ENCODE measurements around the gene EPS8L2. TPM values are rescaled to one million over a fixed set of nuclear protein-coding genes. Genes with fewer than 3 reads are reported as not detected.
A peak's percentile ranks its signal among the peaks of the same experiment; 100 is the strongest.

The EPS8L2 gene
- total RNA-seq, 1 donor from 2014 or later, result 155 TPM

DNA sequence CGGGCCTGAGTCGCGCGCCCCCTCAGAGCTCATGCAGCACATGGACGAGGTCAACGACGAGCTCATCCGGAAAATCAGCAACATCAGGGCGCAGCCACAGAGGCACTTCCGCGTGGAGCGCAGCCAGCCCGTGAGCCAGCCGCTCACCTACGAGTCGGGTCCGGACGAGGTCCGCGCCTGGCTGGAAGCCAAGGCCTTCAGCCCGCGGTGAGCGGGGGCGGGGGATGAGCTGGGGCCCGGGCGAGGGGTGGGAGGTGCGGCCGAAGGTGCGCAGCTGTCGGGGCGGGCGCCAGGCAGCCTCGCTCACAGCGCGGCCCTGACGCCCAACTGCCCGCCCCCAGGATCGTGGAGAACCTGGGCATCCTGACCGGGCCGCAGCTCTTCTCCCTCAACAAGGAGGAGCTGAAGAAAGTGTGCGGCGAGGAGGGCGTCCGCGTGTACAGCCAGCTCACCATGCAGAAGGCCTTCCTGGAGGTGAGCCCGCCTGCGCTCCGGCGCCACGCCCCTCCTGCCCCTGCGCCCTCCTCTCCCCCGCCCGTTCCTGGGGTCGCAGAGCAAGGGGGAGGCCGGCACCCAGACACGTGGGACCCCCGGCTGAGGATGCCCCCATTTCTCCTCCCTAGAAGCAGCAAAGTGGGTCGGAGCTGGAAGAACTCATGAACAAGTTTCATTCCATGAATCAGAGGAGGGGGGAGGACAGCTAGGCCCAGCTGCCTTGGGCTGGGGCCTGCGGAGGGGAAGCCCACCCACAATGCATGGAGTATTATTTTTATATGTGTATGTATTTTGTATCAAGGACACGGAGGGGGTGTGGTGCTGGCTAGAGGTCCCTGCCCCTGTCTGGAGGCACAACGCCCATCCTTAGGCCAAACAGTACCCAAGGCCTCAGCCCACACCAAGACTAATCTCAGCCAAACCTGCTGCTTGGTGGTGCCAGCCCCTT, 20.5 kb downstream of the EPS8L2 start:
- intact Hi-C loops (cut with DNase I), result loop anchor here (10.0 kb wide), 1 partner anchor 172 kb away; no protein-coding TSS in a partner anchor
- H3K4me1 ChIP-seq, result peaks cover 18% of the 10 kb centered on the region
- TF ChIP-seq, protein P1, sequence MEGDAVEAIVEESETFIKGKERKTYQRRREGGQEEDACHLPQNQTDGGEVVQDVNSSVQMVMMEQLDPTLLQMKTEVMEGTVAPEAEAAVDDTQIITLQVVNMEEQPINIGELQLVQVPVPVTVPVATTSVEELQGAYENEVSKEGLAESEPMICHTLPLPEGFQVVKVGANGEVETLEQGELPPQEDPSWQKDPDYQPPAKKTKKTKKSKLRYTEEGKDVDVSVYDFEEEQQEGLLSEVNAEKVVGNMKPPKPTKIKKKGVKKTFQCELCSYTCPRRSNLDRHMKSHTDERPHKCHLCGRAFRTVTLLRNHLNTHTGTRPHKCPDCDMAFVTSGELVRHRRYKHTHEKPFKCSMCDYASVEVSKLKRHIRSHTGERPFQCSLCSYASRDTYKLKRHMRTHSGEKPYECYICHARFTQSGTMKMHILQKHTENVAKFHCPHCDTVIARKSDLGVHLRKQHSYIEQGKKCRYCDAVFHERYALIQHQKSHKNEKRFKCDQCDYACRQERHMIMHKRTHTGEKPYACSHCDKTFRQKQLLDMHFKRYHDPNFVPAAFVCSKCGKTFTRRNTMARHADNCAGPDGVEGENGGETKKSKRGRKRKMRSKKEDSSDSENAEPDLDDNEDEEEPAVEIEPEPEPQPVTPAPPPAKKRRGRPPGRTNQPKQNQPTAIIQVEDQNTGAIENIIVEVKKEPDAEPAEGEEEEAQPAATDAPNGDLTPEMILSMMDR (IDR thresholded peaks at IDR 0.05), result no peak
- no peaks in the 10 kb centered on the region for H3K9me3 ChIP-seq
- H3K27ac ChIP-seq, result peak overlapping the region; percentile 51
- ATAC-seq (peak; percentile 2), DNase-seq (peak; percentile 82)
- H3K27me3 ChIP-seq, result peaks cover 18% of the 10 kb centered on the region
- no peaks in the 10 kb centered on the region for H3K36me3 ChIP-seq
- H3K4me3 ChIP-seq, result peak overlapping the region; percentile 30

DNA sequence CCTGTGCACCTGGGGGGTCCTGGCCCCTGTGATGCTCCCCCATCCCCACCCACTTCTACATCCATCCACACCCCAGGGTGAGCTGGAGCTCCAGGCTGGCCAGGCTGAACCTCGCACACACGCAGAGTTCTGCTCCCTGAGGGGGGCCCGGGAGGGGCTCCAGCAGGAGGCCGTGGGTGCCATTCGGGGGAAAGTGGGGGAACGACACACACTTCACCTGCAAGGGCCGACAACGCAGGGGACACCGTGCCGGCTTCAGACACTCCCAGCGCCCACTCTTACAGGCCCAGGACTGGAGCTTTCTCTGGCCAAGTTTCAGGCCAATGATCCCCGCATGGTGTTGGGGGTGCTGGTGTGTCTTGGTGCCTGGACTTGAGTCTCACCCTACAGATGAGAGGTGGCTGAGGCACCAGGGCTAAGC, 21.3 kb downstream of the EPS8L2 start:
- intact Hi-C loops (cut with DNase I), result loop anchor here (10.0 kb wide), 1 partner anchor 172 kb away; no protein-coding TSS in a partner anchor
- Histone ChIP-seq H3K4me3 (no peak overlapping the region), H3K36me3 (no peaks in the 10 kb centered on the region), H3K27me3 (peaks cover 10% of the 10 kb centered on the region), H3K4me1 (peaks cover 18% of the 10 kb centered on the region), H3K27ac (peak overlapping the region; percentile 26), H3K9me3 (no peaks in the 10 kb centered on the region)
- DNase-seq (no peak), ATAC-seq (no peak)
- TF ChIP-seq, protein P1 (IDR thresholded peaks at IDR 0.05), result no peak

DNA sequence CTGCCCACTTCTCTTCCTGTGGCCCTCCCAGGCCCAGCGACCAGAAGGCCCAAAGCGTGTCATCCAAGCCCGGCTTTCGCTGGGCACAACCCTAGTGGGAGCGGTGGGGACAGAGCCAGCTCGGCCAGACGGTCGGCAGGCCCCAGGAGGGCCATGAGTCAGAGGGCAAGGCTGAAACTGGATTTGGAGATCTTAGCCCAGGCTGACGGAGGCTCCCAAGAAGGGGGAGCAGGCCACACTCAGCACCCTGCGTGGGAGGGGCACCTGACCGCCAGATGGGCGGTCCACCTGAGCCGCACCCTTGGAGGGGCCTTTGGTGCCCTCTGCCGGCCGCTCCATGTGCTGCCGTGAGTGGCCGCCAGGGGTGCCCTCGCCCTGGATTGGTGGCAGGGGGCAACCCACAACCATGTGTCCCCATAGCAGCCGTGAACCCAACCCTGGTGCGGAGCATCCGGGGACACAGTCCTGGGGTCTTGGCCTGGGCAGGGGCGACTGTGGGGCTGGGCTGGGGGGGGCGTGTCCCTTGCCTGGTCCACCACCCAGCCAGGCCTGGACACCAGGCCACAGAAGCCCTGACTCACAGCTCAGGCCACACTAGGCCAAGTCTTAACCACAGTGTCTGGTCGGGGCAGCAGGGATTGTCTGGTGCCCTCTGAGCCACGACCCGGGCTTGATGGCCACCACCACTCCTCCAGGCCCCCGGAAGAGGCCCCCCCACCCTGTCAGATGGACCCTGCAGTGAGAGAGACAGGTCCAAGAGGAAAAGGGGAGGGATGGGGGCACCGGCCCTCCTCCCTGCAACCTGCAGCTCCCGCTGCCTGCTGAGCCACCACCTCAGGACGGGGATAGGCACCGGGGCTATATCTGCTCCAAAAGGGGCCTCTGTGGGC, 22.1 kb downstream of the EPS8L2 start:
- Histone ChIP-seq H3K4me3 (no peak overlapping the region), H3K4me1 (peaks cover 18% of the 10 kb centered on the region)
- intact Hi-C loops (cut with DNase I), result loop anchor here (10.0 kb wide), 1 partner anchor 173 kb away; no protein-coding TSS in a partner anchor

DNA sequence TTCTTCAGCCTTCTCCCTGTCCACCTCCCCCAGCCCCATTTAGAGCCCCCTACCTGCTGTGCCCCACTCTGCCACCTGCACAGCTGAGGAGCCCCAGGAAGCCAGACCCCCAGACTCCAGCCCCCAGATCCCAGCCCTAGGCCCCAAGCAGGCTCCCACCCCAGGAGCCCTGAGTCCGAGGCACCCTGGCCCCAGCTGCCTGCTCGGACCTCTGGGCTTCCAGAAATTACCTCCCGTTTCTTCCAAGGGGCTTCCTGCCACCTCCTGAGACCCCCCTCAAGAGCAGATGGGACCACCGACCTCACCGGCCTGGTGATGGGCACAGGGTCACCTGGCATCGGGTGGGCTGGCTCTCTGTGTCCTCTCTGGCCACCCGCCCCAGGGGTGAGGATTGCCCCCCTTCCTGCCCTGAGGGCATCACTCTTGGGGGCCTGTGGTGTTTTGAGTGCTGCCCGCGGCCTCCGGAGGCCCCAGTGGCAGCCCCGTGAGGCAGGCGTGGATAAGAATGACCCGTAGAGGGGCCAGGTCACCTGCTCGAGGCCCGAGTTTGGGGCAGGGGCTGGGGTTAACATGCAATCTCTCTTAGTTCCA, 23.0 kb downstream of the EPS8L2 start:
- intact Hi-C loops (cut with DNase I), result loop anchor here (10.0 kb wide), 1 partner anchor 174 kb away; no protein-coding TSS in a partner anchor
- TF ChIP-seq, protein P1 (IDR thresholded peaks at IDR 0.05), result no peak
- Histone ChIP-seq H3K4me3 (no peak overlapping the region), H3K4me1 (peaks cover 18% of the 10 kb centered on the region), H3K36me3 (no peaks in the 10 kb centered on the region), H3K27ac (no peak overlapping the region), H3K27me3 (peaks cover 8% of the 10 kb centered on the region), H3K9me3 (no peaks in the 10 kb centered on the region)
- DNase-seq (no peak), ATAC-seq (no peak)

More for the DNA sequence above, 22.1 kb downstream of the EPS8L2 start:
- DNase-seq (peak; percentile 93), ATAC-seq (peak; percentile 94)
- Histone ChIP-seq H3K27ac (peak overlapping the region; percentile 26), H3K27me3 (peaks cover 8% of the 10 kb centered on the region), H3K9me3 (no peaks in the 10 kb centered on the region), H3K36me3 (no peaks in the 10 kb centered on the region)
- TF ChIP-seq, protein P1 (IDR thresholded peaks at IDR 0.05), result peak; percentile 92

DNA sequence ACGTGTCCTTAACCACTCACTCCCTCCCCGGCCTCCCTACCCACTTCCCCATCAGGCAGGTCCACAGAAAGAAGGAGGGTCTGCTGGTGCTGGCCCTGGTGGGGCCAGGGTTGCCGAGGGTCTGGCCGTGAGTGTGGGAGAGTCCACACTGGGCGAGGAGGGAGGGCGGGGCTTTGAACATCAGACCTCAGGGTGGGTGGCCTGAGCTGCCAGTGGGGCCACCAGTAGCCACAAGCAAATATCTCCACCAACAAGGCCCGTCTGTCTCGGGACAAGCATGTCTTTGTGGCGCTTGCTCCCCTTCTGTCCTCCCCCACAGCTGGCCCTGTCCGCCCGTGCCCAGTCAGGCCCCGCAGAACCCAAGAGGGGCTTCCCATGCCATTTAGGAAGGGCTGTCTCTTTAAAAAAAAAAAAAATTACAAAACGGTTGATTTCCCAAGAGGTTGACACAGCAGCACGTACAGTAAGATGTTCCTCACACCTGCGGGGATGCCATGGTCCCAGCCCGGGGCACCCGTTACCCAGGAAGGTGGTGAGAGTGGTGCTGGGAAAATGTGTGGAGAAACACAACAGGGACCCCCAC, 23.6 kb downstream of the EPS8L2 start:
- no peaks in the 10 kb centered on the region for H3K9me3 ChIP-seq
- no peak for DNase-seq
- no peaks in the 10 kb centered on the region for H3K36me3 ChIP-seq
- TF ChIP-seq, protein P1 (IDR thresholded peaks at IDR 0.05), result no peak
- H3K27me3 ChIP-seq, result peaks cover 8% of the 10 kb centered on the region
- H3K4me1 ChIP-seq, result peaks cover 18% of the 10 kb centered on the region
- H3K4me3 ChIP-seq, result no peak overlapping the region
- no peak for ATAC-seq
- intact Hi-C loops (cut with DNase I), result loop anchor here (10.0 kb wide), 1 partner anchor 175 kb away; no protein-coding TSS in a partner anchor
- H3K27ac ChIP-seq, result no peak overlapping the region
